ENCODE measurements around the gene COX7A2L. TPM values are rescaled to one million over a fixed set of nuclear protein-coding genes. Genes with fewer than 3 reads are reported as not detected.

The COX7A2L gene
- total and polyA plus RNA-seq, 9 of the 15 experiments (the other 6 are each of a cell fraction or from before 2014, with no cell fraction given) = 118 to 481 (median 163) TPM

DNA sequence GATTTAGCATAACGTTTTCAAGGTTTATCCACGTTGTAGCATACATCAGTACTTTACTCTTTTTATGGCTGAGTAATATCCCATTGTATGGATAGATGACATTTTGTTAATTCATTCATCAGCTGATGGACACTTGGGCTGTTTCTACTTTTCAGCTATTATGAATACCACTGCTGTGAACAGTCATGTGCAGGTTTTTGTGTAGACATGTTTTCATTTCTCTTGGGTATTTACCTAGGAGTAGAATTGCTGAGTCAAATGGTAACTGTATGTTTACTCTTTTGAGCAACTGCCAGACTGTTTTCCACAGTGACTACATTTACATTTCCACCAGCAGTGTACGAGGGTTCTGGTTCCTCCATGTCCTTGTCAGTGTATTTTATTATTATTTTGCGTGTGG is 33.9 kb downstream of the COX7A2L start:
- FAIRE-seq = no peak
- Histone ChIP-seq H3K27ac (ENCODE audit: extremely low read depth, low read depth, low read length) (no peak overlapping the region), H3K4me2 (ENCODE audit: insufficient read depth, low read length) (no peak overlapping the region), H3K79me2 (ENCODE audit: control insufficient read depth, insufficient read depth, low read length) (no peaks in the 10 kb centered on the region), H2AFZ (ENCODE audit: low read depth, low read length) (no peak overlapping the region), H3K9ac (ENCODE audit: insufficient read depth in 1 of 2, low read depth in 2 of 2, low read length in 2 of 2) (no peak overlapping the region), H3K4me3 (no peak overlapping the region), H3K36me3 (ENCODE audit: control insufficient read depth, insufficient read depth, low read length) (peaks cover 50% of the 10 kb centered on the region), H3K9me3 (replicated peaks; ENCODE audit: control insufficient read depth, insufficient read depth, low read depth, low read length) (no peaks in the 10 kb centered on the region), H4K20me1 (replicated peaks; ENCODE audit: control insufficient read depth, insufficient read depth, low read length) (no peaks in the 10 kb centered on the region), H3K27me3 (ENCODE audit: control insufficient read depth in 2 of 2, insufficient read depth in 2 of 2, low read length in 2 of 2) (no peaks in the 10 kb centered on the region), H3K9me1 (ENCODE audit: control insufficient read depth, insufficient read depth, low read length) (no peaks in the 10 kb centered on the region), H3K4me1 (replicated peaks in 1 of 2; ENCODE audit: control insufficient read depth in 2 of 2, insufficient read depth in 2 of 2, low read length in 2 of 2) (peaks cover 0 to 8% of the 10 kb centered on the region in 2 experiments; a peak in 2 of 5 replicates)
- in situ Hi-C loops (cut with MboI) = loop anchor here (10.0 kb wide), 1 partner anchor 232 kb away; no protein-coding TSS in a partner anchor
- WGBS (ENCODE audit: insufficient coverage, low coverage, missing lambda C conversion rate) = 74% methylated on average over 4 of the region's 4 CpGs
- intact Hi-C loops (cut with micrococcal nuclease) = loop anchor here (5.0 kb wide), 1 partner anchor 460 kb away; no protein-coding TSS in a partner anchor
- no peak for ATAC-seq
- CTCF ChIA-PET (ENCODE audit: low intra/inter-chr PET ratio) = no interaction called here
- TF ChIP-seq ZNF316 (IDR thresholded peaks at IDR 0.05) (peak; percentile 54; the same call in 1 of the 2 replicates), ILF3 (IDR thresholded peaks at IDR 0.05; ENCODE audit: borderline replicate concordance) (no peak), FOXJ2 (tag; IDR thresholded peaks at IDR 0.05) (peak; percentile 38; the same call in 1 of the 2 replicates), MAFG (tag; conservative IDR thresholded peaks at IDR 0.05) (0 out of 2 replicates have a peak, but pooled peaks have one; percentile 11), PRPF4 (IDR thresholded peaks at IDR 0.05; ENCODE audit: insufficient read depth, low read depth, low read length, poor library complexity, severe bottlenecking) (no peak), FOXA3 (CRISPR knock-in tag; conservative IDR thresholded peaks at IDR 0.05 in 1 of 2, IDR thresholded peaks at IDR 0.05 in 1 of 2) (peak in 1 of 2 experiments; percentile 40; a peak in 1 of 4 replicates), C11orf30 (IDR thresholded peaks at IDR 0.05; ENCODE audit: low read depth) (peak; percentile 58; the same call in 1 of the 2 replicates)
- TF ChIP-seq, protein P1, sequence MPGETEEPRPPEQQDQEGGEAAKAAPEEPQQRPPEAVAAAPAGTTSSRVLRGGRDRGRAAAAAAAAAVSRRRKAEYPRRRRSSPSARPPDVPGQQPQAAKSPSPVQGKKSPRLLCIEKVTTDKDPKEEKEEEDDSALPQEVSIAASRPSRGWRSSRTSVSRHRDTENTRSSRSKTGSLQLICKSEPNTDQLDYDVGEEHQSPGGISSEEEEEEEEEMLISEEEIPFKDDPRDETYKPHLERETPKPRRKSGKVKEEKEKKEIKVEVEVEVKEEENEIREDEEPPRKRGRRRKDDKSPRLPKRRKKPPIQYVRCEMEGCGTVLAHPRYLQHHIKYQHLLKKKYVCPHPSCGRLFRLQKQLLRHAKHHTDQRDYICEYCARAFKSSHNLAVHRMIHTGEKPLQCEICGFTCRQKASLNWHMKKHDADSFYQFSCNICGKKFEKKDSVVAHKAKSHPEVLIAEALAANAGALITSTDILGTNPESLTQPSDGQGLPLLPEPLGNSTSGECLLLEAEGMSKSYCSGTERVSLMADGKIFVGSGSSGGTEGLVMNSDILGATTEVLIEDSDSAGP (CRISPR knock-in tag; IDR thresholded peaks at IDR 0.05) = no peak
- BruUV-seq (replicated peaks) = no TSS peak
- no peak for DNase-seq (ENCODE audit: extremely low read depth in 1 of 4, low spot score in 3 of 4)
- POLR2A ChIA-PET = interaction anchor here (0.7 to 0.8 kb wide), 2 partner anchors 13 to 119 kb away, joined by 3 to 5 read pairs; no protein-coding TSS in a partner anchor
